HEK293 (cell line): Measurements from ENCODE around the gene FBXL13.

Experiments
- CTCF ChIA-PET: fragments of 350-600 bp; formaldehyde crosslinking; extraction: SDS; loops from one replicate; lab custom pipeline; 2021; ENCODE audit warnings: antibody characterized with exemption; lab: Yijun Ruan, JAX
- POLR2A ChIA-PET: fragments of 300-600 bp; formaldehyde crosslinking; extraction: SDS; loops from one replicate; lab custom pipeline; 2020; ENCODE audit warnings: antibody characterized with exemption, inconsistent platforms; lab: Yijun Ruan, JAX
- H3K27ac ChIP-seq: fragments of 200-500 bp; sonication (Bioruptor generic); 2 replicates; pipeline ENCODE4 v1.5.1; 2014; ENCODE audit warnings: low read depth, low read length, control low read depth, inconsistent platforms; ENCODE audit errors: extremely low read depth
- H3K36me3 ChIP-seq, 2 experiments: fragments of 200-500 bp in 1 of 2; sonication (Bioruptor generic) in 1 of 2; 1 replicate in 1 of 2; 2 replicates in 1 of 2; pipeline ENCODE4 v1.5.1; 2014 to 2017; ENCODE audit warnings: inconsistent platforms in 2 of 2, low read length in 2 of 2; ENCODE audit not compliant: control insufficient read depth in 2 of 2, insufficient read depth in 1 of 2
- H3K4me1 ChIP-seq: fragments of 200-500 bp; sonication (Bioruptor generic); 2 replicates; pipeline ENCODE4 v1.5.1; 2014; ENCODE audit warnings: mild to moderate bottlenecking, low read length, inconsistent platforms; ENCODE audit not compliant: control insufficient read depth, insufficient read depth
- H3K4me3 ChIP-seq: 2 replicates; pipeline ENCODE4 v1.5.1; 2011; ENCODE audit warnings: low read depth, mild to moderate bottlenecking, control low read depth, low read length, moderate library complexity
- H3K9me3 ChIP-seq: fragments of 200-500 bp; sonication (Bioruptor generic); 2 replicates; pipeline ENCODE4 v1.5.1; 2014; ENCODE audit warnings: low read depth, low read length, inconsistent platforms; ENCODE audit not compliant: control insufficient read depth, insufficient read depth
- HIC1 ChIP-seq: fragments of 450-650 bp; formaldehyde crosslinking; IDR thresholded peaks from 2 replicates; pipeline ENCODE4 v1.5.1; 2016; ENCODE audit warnings: missing biosample characterization, missing genetic modification characterization
- HOXC10 ChIP-seq: sonication (generic); formaldehyde crosslinking; IDR thresholded peaks from 2 replicates; pipeline ENCODE4 v1.8.1; 2023; ENCODE audit warnings: mild to moderate bottlenecking, missing genetic modification reagents
- KLF8 ChIP-seq: fragments of 450-650 bp; formaldehyde crosslinking; IDR thresholded peaks from 2 replicates; pipeline ENCODE4 v1.5.1; 2016; ENCODE audit warnings: missing biosample characterization, missing genetic modification characterization
- OSR2 ChIP-seq: fragments of 450-650 bp; formaldehyde crosslinking; IDR thresholded peaks from 2 replicates; pipeline ENCODE4 v1.5.1; 2016; ENCODE audit warnings: missing biosample characterization, missing genetic modification characterization
- ZBTB44 ChIP-seq: fragments of 450-650 bp; IDR thresholded peaks from 2 replicates; pipeline ENCODE4 v1.5.1; 2018; ENCODE audit warnings: missing biosample characterization, mild to moderate bottlenecking, missing genetic modification characterization
- ZBTB7A ChIP-seq: fragments of 450-650 bp; formaldehyde crosslinking; IDR thresholded peaks from 2 replicates; pipeline ENCODE4 v1.5.1; 2016; ENCODE audit warnings: low read depth, missing biosample characterization, missing genetic modification characterization
- ZFP37 ChIP-seq: fragments of 450-650 bp; formaldehyde crosslinking; IDR thresholded peaks from 2 replicates; pipeline ENCODE4 v1.5.1; 2016; ENCODE audit warnings: missing biosample characterization, missing genetic modification characterization
- ZNF132 ChIP-seq: fragments of 450-650 bp; formaldehyde crosslinking; IDR thresholded peaks from 2 replicates; pipeline ENCODE4 v1.5.1; 2017; ENCODE audit warnings: missing biosample characterization, missing genetic modification characterization, borderline replicate concordance
- ZNF138 ChIP-seq: fragments of 450-650 bp; formaldehyde crosslinking; IDR thresholded peaks from 2 replicates; pipeline ENCODE4 v1.5.1; 2016; ENCODE audit warnings: missing biosample characterization, missing genetic modification characterization, borderline replicate concordance
- ZNF146 ChIP-seq: fragments of 450-650 bp; formaldehyde crosslinking; IDR thresholded peaks from 2 replicates; pipeline ENCODE4 v1.5.1; 2016; ENCODE audit warnings: missing biosample characterization, missing genetic modification characterization
- ZNF157 ChIP-seq: fragments of 450-650 bp; formaldehyde crosslinking; IDR thresholded peaks from 2 replicates; pipeline ENCODE4 v1.5.1; 2016; ENCODE audit warnings: missing biosample characterization, missing genetic modification characterization
- ZNF16 ChIP-seq: fragments of 450-650 bp; formaldehyde crosslinking; IDR thresholded peaks from 2 replicates; pipeline ENCODE4 v1.5.1; 2016; ENCODE audit warnings: low read depth, missing biosample characterization, missing genetic modification characterization
- ZNF239 ChIP-seq: fragments of 450-650 bp; formaldehyde crosslinking; IDR thresholded peaks from 2 replicates; pipeline ENCODE4 v1.5.1; 2016; ENCODE audit warnings: missing biosample characterization, missing genetic modification characterization
- ZNF248 ChIP-seq: fragments of 450-650 bp; formaldehyde crosslinking; IDR thresholded peaks from 2 replicates; pipeline ENCODE4 v1.5.1; 2017; ENCODE audit warnings: missing biosample characterization, missing genetic modification characterization
- ZNF404 ChIP-seq: fragments of 450-650 bp; formaldehyde crosslinking; IDR thresholded peaks from 2 replicates; pipeline ENCODE4 v1.5.1; 2017; ENCODE audit warnings: missing biosample characterization, missing genetic modification characterization
- ZNF433 ChIP-seq: fragments of 450-650 bp; formaldehyde crosslinking; IDR thresholded peaks from 2 replicates; pipeline ENCODE4 v1.5.1; 2016; ENCODE audit warnings: missing biosample characterization, missing genetic modification characterization, low read depth
- ZNF561 ChIP-seq: fragments of 450-650 bp; IDR thresholded peaks from 2 replicates; pipeline ENCODE4 v1.5.1; 2018; ENCODE audit warnings: missing biosample characterization, missing genetic modification characterization, borderline replicate concordance
- ZNF707 ChIP-seq: fragments of 450-650 bp; formaldehyde crosslinking; IDR thresholded peaks from 2 replicates; pipeline ENCODE4 v1.5.1; 2016; ENCODE audit warnings: missing biosample characterization, missing genetic modification characterization
- ZNF76 ChIP-seq: fragments of 450-650 bp; formaldehyde crosslinking; IDR thresholded peaks from 2 replicates; pipeline ENCODE4; 2016; ENCODE audit warnings: low read depth, missing biosample characterization, missing genetic modification characterization, borderline replicate concordance
- ZNF843 ChIP-seq: fragments of 450-650 bp; formaldehyde crosslinking; IDR thresholded peaks from 2 replicates; pipeline ENCODE4 v1.5.1; 2016; ENCODE audit warnings: missing biosample characterization, missing genetic modification characterization
- TF ChIP-seq, protein P1 (sequence below): sonication (generic); formaldehyde crosslinking; IDR thresholded peaks from 2 replicates; pipeline ENCODE4 v1.8.1; 2022; ENCODE audit warnings: mild to moderate bottlenecking, moderate library complexity, missing genetic modification reagents

Gene FBXL13

GRCh38 chr7:102814025-102814471 lies 260.5 kb downstream of the FBXL13 start:
- no peaks in the 10 kb centered on the region for H3K4me1 ChIP-seq
- TF ChIP-seq HOXC10 (CRISPR knock-in tag) (no peak), ZNF138 (tag by site-specific recombination) (no peak), HIC1 (tag by site-specific recombination) (no peak), ZNF146 (no peak), ZBTB44 (no peak), ZBTB7A (no peak), ZNF239 (tag by site-specific recombination) (no peak), OSR2 (no peak), ZNF157 (tag by site-specific recombination) (no peak), ZNF433 (tag by site-specific recombination) (no peak), ZNF76 (tag by site-specific recombination) (no peak), ZNF707 (tag by site-specific recombination) (no peak), ZNF404 (tag by site-specific recombination) (no peak), ZNF132 (tag by site-specific recombination) (no peak), ZFP37 (tag by site-specific recombination) (no peak), ZNF16 (tag by site-specific recombination) (no peak)
- TF ChIP-seq, protein P1, sequence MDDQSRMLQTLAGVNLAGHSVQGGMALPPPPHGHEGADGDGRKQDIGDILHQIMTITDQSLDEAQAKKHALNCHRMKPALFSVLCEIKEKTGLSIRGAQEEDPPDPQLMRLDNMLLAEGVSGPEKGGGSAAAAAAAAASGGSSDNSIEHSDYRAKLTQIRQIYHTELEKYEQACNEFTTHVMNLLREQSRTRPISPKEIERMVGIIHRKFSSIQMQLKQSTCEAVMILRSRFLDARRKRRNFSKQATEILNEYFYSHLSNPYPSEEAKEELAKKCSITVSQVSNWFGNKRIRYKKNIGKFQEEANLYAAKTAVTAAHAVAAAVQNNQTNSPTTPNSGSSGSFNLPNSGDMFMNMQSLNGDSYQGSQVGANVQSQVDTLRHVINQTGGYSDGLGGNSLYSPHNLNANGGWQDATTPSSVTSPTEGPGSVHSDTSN (CRISPR knock-in tag) = no peak
- H3K9me3 ChIP-seq = no peaks in the 10 kb centered on the region
- ChIA-PET POLR2A (no interaction called here), CTCF (interaction anchor here (0.6 kb wide), 1 partner anchor 633 kb away, joined by 4 read pairs; no protein-coding TSS in a partner anchor)
- H3K36me3 ChIP-seq = peaks cover 0 to 11% of the 10 kb centered on the region in 2 experiments; a peak in 2 of 3 replicates
- H3K27ac ChIP-seq = no peak overlapping the region
- no peak overlapping the region for H3K4me3 ChIP-seq

GRCh38 chr7:102813191-102814024 lies 261.2 kb downstream of the FBXL13 start:
- TF ChIP-seq ZNF561 (tag by site-specific recombination) (no peak), ZNF239 (tag by site-specific recombination) (no peak), ZNF146 (no peak), ZNF843 (tag by site-specific recombination) (no peak), KLF8 (tag by site-specific recombination) (no peak), ZNF248 (no peak)
- Histone ChIP-seq H3K4me3 (no peak overlapping the region), H3K9me3 (no peaks in the 10 kb centered on the region), H3K36me3 (peaks cover 0 to 15% of the 10 kb centered on the region in 2 experiments; a peak in 2 of 3 replicates), H3K27ac (no peak overlapping the region), H3K4me1 (no peaks in the 10 kb centered on the region)
- POLR2A ChIA-PET = no interaction called here
- CTCF ChIA-PET = no interaction called here
